ENCODE data around the gene NSD2. TPM values are rescaled to one million over a fixed set of nuclear protein-coding genes. Genes with fewer than 3 reads are reported as not detected.
"Not testable (repeated sequence)": the region's sequence is repeated elsewhere in the genome, so short reads cannot be mapped to it uniquely, and the experiment has no call there.

NSD2 gene
- total and polyA plus RNA-seq, 4 donors, result 59.0 to 102 (median 84.1) TPM

GRCh38 chr4:1901127-1901526 lies 29.9 kb downstream of the NSD2 start:
- H3K9me3 ChIP-seq (ENCODE audit: control insufficient read depth, insufficient read depth, low read length), result no peaks in the 10 kb centered on the region
- WGBS (ENCODE audit: insufficient coverage), result 89% methylated on average over 6 of the region's 6 CpGs
- no peak overlapping the region for H3K4me3 ChIP-seq (ENCODE audit: low read depth, low read length)

DNA sequence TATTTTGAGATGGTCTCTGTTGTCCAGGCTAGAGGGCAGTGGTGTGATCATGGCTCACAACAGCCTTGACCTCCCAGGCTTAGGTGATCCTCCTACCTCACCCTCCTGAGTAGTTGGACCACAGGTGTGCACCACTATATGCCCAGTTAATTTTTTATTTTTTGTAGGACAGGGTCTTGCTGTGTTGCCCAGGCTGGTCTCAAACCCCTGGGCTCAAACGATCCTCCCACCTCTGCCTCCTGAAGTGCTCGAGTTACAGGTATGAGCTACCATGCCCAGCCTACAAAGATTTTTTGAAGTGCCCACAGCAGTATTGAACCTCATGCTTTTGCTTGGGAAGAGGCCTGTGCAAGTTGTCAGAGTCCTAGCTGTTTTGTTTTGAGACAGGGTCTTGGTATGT lies 31.1 kb downstream of the NSD2 start:
- H3K4me3 ChIP-seq (ENCODE audit: low read depth, low read length), result no peak overlapping the region
- no peaks in the 10 kb centered on the region for H3K27me3 ChIP-seq (ENCODE audit: control insufficient read depth, insufficient read depth, low read length)
- H3K9me3 ChIP-seq (ENCODE audit: control insufficient read depth, insufficient read depth, low read length), result no peaks in the 10 kb centered on the region
- no peak overlapping the region for H3K27ac ChIP-seq (ENCODE audit: low read depth, low read length)
- WGBS (ENCODE audit: insufficient coverage), result 100% methylated on average over 1 of the region's 2 CpGs
- H3K36me3 ChIP-seq (ENCODE audit: control insufficient read depth, insufficient read depth, low read length), result peaks cover 50% of the 10 kb centered on the region
- peaks cover 14% of the 10 kb centered on the region for H3K4me1 ChIP-seq (ENCODE audit: control insufficient read depth, insufficient read depth, low read length)
- DNase-seq (ENCODE audit: low read depth in 4 of 6, low spot score in 6 of 6), result no peak

More at GRCh38 chr4:1901127-1901526, 29.9 kb downstream of the NSD2 start:
- Histone ChIP-seq H3K36me3 (ENCODE audit: control insufficient read depth, insufficient read depth, low read length) (peaks cover 47% of the 10 kb centered on the region), H3K27ac (ENCODE audit: low read depth, low read length) (no peak overlapping the region), H3K27me3 (ENCODE audit: control insufficient read depth, insufficient read depth, low read length) (no peaks in the 10 kb centered on the region), H3K4me1 (ENCODE audit: control insufficient read depth, insufficient read depth, low read length) (peaks cover 14% of the 10 kb centered on the region)
- DNase-seq (ENCODE audit: low read depth in 4 of 6, low spot score in 6 of 6), result no peak

- Histone ChIP-seq H3K9me3 (ENCODE audit: control insufficient read depth, insufficient read depth, low read length) (no peaks in the 10 kb centered on the region), H3K27ac (ENCODE audit: low read depth, low read length) (no peak overlapping the region), H3K27me3 (ENCODE audit: control insufficient read depth, insufficient read depth, low read length) (no peaks in the 10 kb centered on the region), H3K4me1 (ENCODE audit: control insufficient read depth, insufficient read depth, low read length) (peaks cover 14% of the 10 kb centered on the region), H3K36me3 (ENCODE audit: control insufficient read depth, insufficient read depth, low read length) (peaks cover 55% of the 10 kb centered on the region), H3K4me3 (ENCODE audit: low read depth, low read length) (no peak overlapping the region)
- no peak for DNase-seq (ENCODE audit: low read depth in 4 of 6, low spot score in 6 of 6)
- WGBS (ENCODE audit: insufficient coverage), result 100% methylated on average over 1 of the region's 1 CpG
Measured at GRCh38 chr4:1903035-1903434, 31.8 kb downstream of the NSD2 start.

DNA sequence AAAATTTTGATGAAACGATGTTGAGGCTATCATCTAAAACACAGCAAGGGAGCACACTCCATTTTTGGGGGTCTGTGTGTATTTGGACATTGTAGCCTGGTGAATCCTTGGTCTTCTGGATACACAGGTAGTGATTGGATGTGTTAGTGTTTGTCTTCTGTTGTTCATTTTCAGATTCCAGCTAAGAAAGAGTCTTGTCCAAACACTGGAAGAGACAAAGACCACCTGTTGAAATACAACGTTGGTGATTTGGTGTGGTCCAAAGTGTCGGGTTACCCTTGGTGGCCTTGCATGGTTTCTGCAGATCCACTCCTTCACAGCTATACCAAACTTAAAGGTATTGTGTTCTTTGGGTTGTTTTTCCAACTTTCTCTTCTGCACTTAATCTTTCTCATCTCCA lies 32.8 kb downstream of the NSD2 start:
- DNase-seq (ENCODE audit: low read depth in 4 of 6, low spot score in 6 of 6), result no peak
- H3K4me3 ChIP-seq (ENCODE audit: low read depth, low read length), result no peak overlapping the region
- H3K9me3 ChIP-seq (ENCODE audit: control insufficient read depth, insufficient read depth, low read length), result no peaks in the 10 kb centered on the region
- H3K4me1 ChIP-seq (ENCODE audit: control insufficient read depth, insufficient read depth, low read length), result peaks cover 13% of the 10 kb centered on the region
- no peaks in the 10 kb centered on the region for H3K27me3 ChIP-seq (ENCODE audit: control insufficient read depth, insufficient read depth, low read length)
- H3K27ac ChIP-seq (ENCODE audit: low read depth, low read length), result no peak overlapping the region
- 100% methylated on average over 1 of the region's 3 CpGs for WGBS (ENCODE audit: insufficient coverage)
- peaks cover 56% of the 10 kb centered on the region for H3K36me3 ChIP-seq (ENCODE audit: control insufficient read depth, insufficient read depth, low read length)

DNA sequence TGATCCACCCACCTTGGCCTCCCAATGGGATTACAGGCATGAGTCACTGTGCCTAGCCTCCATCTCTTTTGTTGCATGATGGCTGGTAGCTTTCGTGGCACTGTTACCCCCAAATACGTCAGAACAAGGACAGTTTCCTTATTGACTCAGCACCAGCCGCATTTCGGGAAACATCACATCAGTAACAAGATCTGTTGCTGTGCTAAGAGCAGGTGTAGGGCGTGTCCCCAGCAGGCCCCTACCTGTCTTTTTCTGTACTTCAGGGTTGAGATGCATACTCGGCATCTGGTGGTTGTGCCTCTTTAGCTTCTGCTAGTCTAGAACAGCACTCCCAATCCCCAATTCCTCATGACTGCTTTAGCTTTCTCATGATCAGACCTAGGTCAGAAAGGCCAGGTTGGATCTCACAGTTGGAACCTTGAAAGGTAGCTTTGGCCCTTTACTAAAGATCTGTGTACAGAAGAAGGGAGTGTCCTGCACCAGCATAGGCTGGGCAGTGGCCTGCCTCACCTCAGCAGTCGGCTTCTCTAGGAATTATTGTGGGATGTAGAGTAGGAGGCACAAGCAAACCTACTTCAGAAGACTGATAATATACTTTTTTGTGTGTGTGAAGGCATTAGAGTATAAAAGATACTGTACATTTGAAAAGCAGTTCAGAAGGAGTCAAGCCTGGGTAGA lies 36.8 kb downstream of the NSD2 start:
- 100% methylated on average over 6 of the region's 7 CpGs for WGBS (ENCODE audit: insufficient coverage)
- H3K9me3 ChIP-seq (ENCODE audit: control insufficient read depth, insufficient read depth, low read length), result no peaks in the 10 kb centered on the region
- no peak overlapping the region for H3K4me3 ChIP-seq (ENCODE audit: low read depth, low read length)
- peaks cover 5% of the 10 kb centered on the region for H3K4me1 ChIP-seq (ENCODE audit: control insufficient read depth, insufficient read depth, low read length)
- peaks cover 41% of the 10 kb centered on the region for H3K36me3 ChIP-seq (ENCODE audit: control insufficient read depth, insufficient read depth, low read length)
- H3K27ac ChIP-seq (ENCODE audit: low read depth, low read length), result no peak overlapping the region
- H3K27me3 ChIP-seq (ENCODE audit: control insufficient read depth, insufficient read depth, low read length), result no peaks in the 10 kb centered on the region
- DNase-seq (ENCODE audit: low read depth in 4 of 6, low spot score in 6 of 6), result no peak

DNA sequence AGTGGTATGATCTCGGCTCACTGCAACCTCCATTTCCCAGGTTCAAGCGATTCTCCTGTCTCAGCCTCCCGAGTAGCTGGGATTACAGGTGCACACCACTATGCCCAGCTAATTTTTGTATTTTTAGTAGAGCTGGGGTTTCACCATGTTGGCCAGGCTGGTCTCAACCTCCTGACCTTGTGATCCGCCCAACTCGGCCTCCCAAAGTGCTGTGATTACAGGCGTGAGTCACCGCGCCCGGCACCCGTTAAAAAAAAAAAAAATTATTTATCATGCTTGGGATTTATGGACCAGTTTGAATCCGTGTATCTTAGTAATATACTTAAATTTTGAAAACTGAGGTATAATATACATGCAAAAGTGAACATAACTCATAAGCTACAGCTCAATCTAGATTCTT lies 38.5 kb downstream of the NSD2 start:
- no CpG with 5 or more reads among the region's 11 CpGs for WGBS (ENCODE audit: insufficient coverage)
- not testable (repeated sequence) for H3K27ac ChIP-seq (ENCODE audit: low read depth, low read length)
- H3K36me3 ChIP-seq (ENCODE audit: control insufficient read depth, insufficient read depth, low read length), result peaks cover 28% of the 10 kb centered on the region

GRCh38 chr4:1910643-1911042 lies 39.5 kb downstream of the NSD2 start:
- no peak overlapping the region for H3K27ac ChIP-seq (ENCODE audit: low read depth, low read length)
- no peaks in the 10 kb centered on the region for H3K27me3 ChIP-seq (ENCODE audit: control insufficient read depth, insufficient read depth, low read length)
- H3K36me3 ChIP-seq (ENCODE audit: control insufficient read depth, insufficient read depth, low read length), result peaks cover 22% of the 10 kb centered on the region
- peaks cover under 1% of the 10 kb centered on the region for H3K4me1 ChIP-seq (ENCODE audit: control insufficient read depth, insufficient read depth, low read length)
- no peaks in the 10 kb centered on the region for H3K9me3 ChIP-seq (ENCODE audit: control insufficient read depth, insufficient read depth, low read length)
- peak in 5 of 6 donors; percentile 30 to 90 (median 36) for DNase-seq (ENCODE audit: low read depth in 4 of 6, low spot score in 6 of 6)
- WGBS (ENCODE audit: insufficient coverage), result 0% methylated on average over 1 of the region's 3 CpGs
- H3K4me3 ChIP-seq (ENCODE audit: low read depth, low read length), result no peak overlapping the region

More for the DNA sequence above, 38.5 kb downstream of the NSD2 start:
- not testable (repeated sequence) for H3K4me1 ChIP-seq (ENCODE audit: control insufficient read depth, insufficient read depth, low read length); H3K4me3 ChIP-seq (ENCODE audit: low read depth, low read length); DNase-seq (ENCODE audit: low read depth in 4 of 6, low spot score in 6 of 6); H3K27me3 ChIP-seq (ENCODE audit: control insufficient read depth, insufficient read depth, low read length); H3K9me3 ChIP-seq (ENCODE audit: control insufficient read depth, insufficient read depth, low read length)

GRCh38 chr4:1911316-1911715 lies 40.1 kb downstream of the NSD2 start:
- H3K27ac ChIP-seq (ENCODE audit: low read depth, low read length); H3K4me1 ChIP-seq (ENCODE audit: control insufficient read depth, insufficient read depth, low read length); H3K9me3 ChIP-seq (ENCODE audit: control insufficient read depth, insufficient read depth, low read length); H3K27me3 ChIP-seq (ENCODE audit: control insufficient read depth, insufficient read depth, low read length); H3K4me3 ChIP-seq (ENCODE audit: low read depth, low read length); DNase-seq (ENCODE audit: low read depth in 4 of 6, low spot score in 6 of 6): not testable (repeated sequence)
- WGBS (ENCODE audit: insufficient coverage), result 89% methylated on average over 3 of the region's 9 CpGs
- H3K36me3 ChIP-seq (ENCODE audit: control insufficient read depth, insufficient read depth, low read length), result peaks cover 21% of the 10 kb centered on the region

DNA sequence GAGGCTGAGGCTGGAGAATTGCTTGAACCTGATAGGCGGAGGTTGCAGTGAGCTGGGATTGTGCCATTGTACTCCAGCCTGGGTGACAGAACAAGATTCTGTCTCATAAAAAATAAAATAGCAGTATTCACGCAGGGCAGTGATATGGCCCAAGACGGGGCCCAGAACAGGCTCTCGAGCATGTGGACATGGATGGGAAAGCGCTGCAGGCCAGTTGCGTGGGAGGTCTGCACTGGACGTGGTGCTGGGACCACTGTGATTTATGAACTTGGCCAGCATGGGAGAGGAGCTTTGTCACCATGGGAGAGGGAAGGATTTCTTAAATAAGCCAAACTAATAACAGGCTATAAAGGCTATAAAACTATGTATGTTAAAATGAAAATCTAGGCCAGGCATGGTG lies 51.6 kb downstream of the NSD2 start:
- Histone ChIP-seq H3K4me1 (ENCODE audit: control insufficient read depth, insufficient read depth, low read length) (no peaks in the 10 kb centered on the region), H3K9me3 (ENCODE audit: control insufficient read depth, insufficient read depth, low read length) (no peaks in the 10 kb centered on the region), H3K4me3 (ENCODE audit: low read depth, low read length) (no peak overlapping the region), H3K27ac (ENCODE audit: low read depth, low read length) (no peak overlapping the region), H3K27me3 (ENCODE audit: control insufficient read depth, insufficient read depth, low read length) (no peaks in the 10 kb centered on the region), H3K36me3 (ENCODE audit: control insufficient read depth, insufficient read depth, low read length) (peaks cover 58% of the 10 kb centered on the region)
- WGBS (ENCODE audit: insufficient coverage), result 94% methylated on average over 6 of the region's 7 CpGs
- no peak for DNase-seq (ENCODE audit: low read depth in 4 of 6, low spot score in 6 of 6)

GRCh38 chr4:1927675-1928074 lies 56.5 kb downstream of the NSD2 start:
- Histone ChIP-seq H3K27me3 (ENCODE audit: control insufficient read depth, insufficient read depth, low read length) (no peaks in the 10 kb centered on the region), H3K4me3 (ENCODE audit: low read depth, low read length) (no peak overlapping the region), H3K36me3 (ENCODE audit: control insufficient read depth, insufficient read depth, low read length) (peaks cover 60% of the 10 kb centered on the region), H3K27ac (ENCODE audit: low read depth, low read length) (no peak overlapping the region), H3K9me3 (ENCODE audit: control insufficient read depth, insufficient read depth, low read length) (no peaks in the 10 kb centered on the region), H3K4me1 (ENCODE audit: control insufficient read depth, insufficient read depth, low read length) (no peaks in the 10 kb centered on the region)
- WGBS (ENCODE audit: insufficient coverage), result no CpG with 5 or more reads among the region's 3 CpGs
- no peak for DNase-seq (ENCODE audit: low read depth in 4 of 6, low spot score in 6 of 6)
